ENCODE data around the gene SPDYE4.

- TF ChIP-seq POLR2A (IDR thresholded peaks at IDR 0.05) = no peak
- TF ChIP-seq CTCF (IDR thresholded peaks at IDR 0.05) = no peak
Observed at GRCh38 chr17:8718001-8718563, 40.3 kb downstream of the SPDYE4 start.
